ENCODE measurements around the gene TMEM156.

DNA sequence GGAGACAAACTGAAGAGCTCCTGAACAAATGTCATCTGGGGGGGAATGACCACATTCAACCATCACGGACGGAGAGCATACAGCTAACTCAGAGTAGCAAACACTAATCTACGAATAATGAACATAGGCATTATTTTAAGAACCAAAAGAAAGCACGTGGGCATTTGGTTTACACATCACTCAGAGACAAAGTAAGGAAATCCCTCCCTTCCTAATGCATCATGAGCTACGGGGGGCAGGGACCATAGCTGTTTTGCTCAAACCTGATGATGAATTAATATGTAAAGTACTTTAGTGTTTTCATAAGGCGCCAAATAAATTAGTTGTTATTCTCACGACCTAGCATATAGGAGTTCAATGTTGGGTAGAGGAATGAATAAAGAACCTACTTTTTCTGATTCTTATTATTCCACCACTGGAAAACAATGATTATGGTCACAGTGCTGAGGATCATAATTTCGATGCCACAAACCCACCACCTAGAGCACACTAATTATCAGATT lies 11.7 kb upstream of the TMEM156 start:
- TF ChIP-seq, protein P1, sequence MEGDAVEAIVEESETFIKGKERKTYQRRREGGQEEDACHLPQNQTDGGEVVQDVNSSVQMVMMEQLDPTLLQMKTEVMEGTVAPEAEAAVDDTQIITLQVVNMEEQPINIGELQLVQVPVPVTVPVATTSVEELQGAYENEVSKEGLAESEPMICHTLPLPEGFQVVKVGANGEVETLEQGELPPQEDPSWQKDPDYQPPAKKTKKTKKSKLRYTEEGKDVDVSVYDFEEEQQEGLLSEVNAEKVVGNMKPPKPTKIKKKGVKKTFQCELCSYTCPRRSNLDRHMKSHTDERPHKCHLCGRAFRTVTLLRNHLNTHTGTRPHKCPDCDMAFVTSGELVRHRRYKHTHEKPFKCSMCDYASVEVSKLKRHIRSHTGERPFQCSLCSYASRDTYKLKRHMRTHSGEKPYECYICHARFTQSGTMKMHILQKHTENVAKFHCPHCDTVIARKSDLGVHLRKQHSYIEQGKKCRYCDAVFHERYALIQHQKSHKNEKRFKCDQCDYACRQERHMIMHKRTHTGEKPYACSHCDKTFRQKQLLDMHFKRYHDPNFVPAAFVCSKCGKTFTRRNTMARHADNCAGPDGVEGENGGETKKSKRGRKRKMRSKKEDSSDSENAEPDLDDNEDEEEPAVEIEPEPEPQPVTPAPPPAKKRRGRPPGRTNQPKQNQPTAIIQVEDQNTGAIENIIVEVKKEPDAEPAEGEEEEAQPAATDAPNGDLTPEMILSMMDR (IDR thresholded peaks at IDR 0.05): no peak
- TF ChIP-seq EZH2 (IDR thresholded peaks at IDR 0.05): no peak
- no peak for TF ChIP-seq EZH2phosphoT487 (IDR thresholded peaks at IDR 0.05)
